HCT116 (cell line): ENCODE results near the gene FAM193A.

Experiments used
- CTCF ChIP-seq, 3 experiments: fragments of 200-600 bp in 1 of 3; sonication (generic) in 1 of 3; IDR thresholded peaks in 2 of 3; conservative IDR thresholded peaks in 1 of 3; 2 replicates each; pipeline ENCODE4 v1.5.1; 2012 to 2017; ENCODE audit warnings: low read depth in 2 of 3, low read length in 2 of 3, antibody characterized with exemption in 1 of 3, borderline replicate concordance in 1 of 3, control low read depth in 1 of 3, mild to moderate bottlenecking in 1 of 3, mixed read lengths in 1 of 3, mixed run types in 1 of 3, moderate library complexity in 1 of 3; ENCODE audit not compliant: insufficient read depth in 1 of 3
- EZH2 ChIP-seq: fragments of 200-600 bp; sonication (generic); IDR thresholded peaks from 2 replicates; pipeline ENCODE4 v1.6.1; 2017; ENCODE audit warnings: antibody characterized with exemption, mixed run types
- POLR2A ChIP-seq: IDR thresholded peaks from 2 replicates; pipeline ENCODE4 v1.7.0; 2011; ENCODE audit warnings: borderline replicate concordance; ENCODE audit not compliant: insufficient read depth, insufficient read length; ENCODE audit errors: extremely low read depth
- SIN3A ChIP-seq: IDR thresholded peaks from 2 replicates; pipeline ENCODE4 v1.6.1; 2012; ENCODE audit warnings: low read depth
- ZBTB33 ChIP-seq: IDR thresholded peaks from 2 replicates; pipeline ENCODE4 v1.6.1; 2011; ENCODE audit warnings: mild to moderate bottlenecking, low read length, moderate library complexity; ENCODE audit not compliant: insufficient replicate concordance; ENCODE audit errors: extremely low read depth
- ZNF274 ChIP-seq: fragments of 200-500 bp; sonication (Bioruptor generic); IDR thresholded peaks from 2 replicates; pipeline ENCODE4 v1.6.1; 2014; ENCODE audit warnings: mild to moderate bottlenecking, low read depth, low read length, inconsistent platforms

- TF ChIP-seq EZH2 (no peak), ZNF274 (no peak), SIN3A (no peak), POLR2A (no peak), CTCF (IDR thresholded peaks at IDR 0.05 in 2 of 3, conservative IDR thresholded peaks at IDR 0.05 in 1 of 3; ENCODE audit: borderline replicate concordance in 1 of 3, insufficient read depth in 1 of 3, low read depth in 2 of 3, low read length in 2 of 3) (no peak), ZBTB33 (no peak)
These were observed 229.5 kb downstream of the FAM193A start for GRCh38 chr4:2765832-2766526.
